ENCODE data around the gene MYBPC2. TPM values are rescaled to one million over a fixed set of nuclear protein-coding genes. Genes with fewer than 3 reads are reported as not detected.
A peak's percentile ranks its signal among the peaks of the same experiment; 100 is the strongest.

The MYBPC2 gene
- total RNA-seq, 1 experiment from 2014 or later: not detected

DNA sequence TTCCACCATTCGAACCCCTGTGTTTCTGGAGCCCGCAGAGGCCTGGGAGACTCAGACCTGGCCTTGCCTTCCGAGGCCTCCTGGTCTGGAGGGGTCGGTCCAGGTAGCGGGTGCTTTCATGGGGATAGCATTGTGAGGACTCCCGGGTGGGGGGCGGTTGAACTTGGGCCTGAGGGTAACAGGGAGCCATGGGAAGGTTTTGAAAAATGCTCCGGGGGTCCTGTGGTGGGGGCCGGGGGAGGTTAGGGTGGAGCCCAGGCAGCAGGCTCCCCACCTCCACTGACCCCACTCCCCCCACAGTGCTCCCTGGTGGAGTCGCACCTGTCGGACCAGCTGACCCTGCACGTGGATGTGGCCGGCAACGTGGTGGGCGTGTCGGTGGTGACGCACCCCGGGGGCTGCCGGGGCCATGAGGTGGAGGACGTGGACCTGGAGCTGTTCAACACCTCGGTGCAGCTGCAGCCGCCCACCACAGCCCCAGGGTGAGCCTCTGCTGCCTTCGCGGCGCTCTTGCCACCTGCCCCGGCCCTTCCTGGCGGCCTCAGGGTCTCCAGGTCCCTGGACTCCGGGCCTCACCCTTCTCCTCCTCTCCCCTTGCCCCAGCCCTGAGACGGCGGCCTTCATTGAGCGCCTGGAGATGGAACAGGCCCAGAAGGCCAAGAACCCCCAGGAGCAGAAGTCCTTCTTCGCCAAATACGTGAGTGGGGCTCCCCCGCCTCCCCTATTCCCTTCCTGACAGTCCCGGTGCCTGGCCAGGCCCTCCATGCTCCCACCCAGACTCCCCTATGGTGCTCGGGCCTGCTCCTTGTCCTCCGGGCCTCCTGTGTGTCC is 47.8 kb downstream of the MYBPC2 start:
- DNase-seq (ENCODE audit: low read depth): no peak

DNA sequence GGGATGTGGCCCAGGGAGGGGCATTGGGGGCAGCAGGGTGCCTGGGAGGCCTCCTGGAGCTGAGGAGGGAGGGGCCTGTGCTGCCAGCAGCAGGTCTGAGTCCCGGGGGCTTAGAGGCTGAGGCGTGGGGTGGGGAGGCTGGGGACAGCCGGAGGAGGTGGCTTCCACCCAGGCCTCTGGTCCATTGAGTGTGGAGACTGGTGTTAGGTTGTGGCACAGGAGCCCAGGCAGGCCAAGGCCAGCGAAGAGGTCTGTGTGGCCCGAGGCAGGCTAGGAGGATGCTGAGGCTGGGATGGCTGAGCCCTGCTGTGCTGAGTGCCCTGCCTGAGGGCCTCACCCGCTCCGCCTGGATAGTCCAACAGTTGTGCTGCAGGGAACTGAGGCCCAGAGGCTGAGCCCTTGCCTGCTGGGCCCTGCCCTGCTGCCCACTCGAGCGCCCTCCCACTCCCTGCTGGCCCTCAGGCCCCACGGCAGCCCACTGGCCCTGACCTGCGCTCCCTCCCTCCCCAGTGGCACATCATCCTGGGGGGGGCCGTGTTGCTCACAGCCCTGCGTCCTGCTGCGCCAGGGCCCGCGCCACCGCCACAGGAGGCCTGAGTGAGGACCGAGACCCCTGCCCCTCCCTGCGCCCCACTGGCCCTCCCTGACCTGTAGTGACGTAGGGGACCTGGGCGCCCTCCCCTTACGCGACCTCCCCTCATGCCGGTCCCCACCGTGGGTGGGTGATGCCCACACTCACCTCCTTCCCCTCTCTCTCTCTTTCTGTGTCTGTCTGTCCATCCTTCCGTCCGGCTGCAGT is 48.9 kb downstream of the MYBPC2 start:
- DNase-seq (ENCODE audit: low read depth): no peak

DNA sequence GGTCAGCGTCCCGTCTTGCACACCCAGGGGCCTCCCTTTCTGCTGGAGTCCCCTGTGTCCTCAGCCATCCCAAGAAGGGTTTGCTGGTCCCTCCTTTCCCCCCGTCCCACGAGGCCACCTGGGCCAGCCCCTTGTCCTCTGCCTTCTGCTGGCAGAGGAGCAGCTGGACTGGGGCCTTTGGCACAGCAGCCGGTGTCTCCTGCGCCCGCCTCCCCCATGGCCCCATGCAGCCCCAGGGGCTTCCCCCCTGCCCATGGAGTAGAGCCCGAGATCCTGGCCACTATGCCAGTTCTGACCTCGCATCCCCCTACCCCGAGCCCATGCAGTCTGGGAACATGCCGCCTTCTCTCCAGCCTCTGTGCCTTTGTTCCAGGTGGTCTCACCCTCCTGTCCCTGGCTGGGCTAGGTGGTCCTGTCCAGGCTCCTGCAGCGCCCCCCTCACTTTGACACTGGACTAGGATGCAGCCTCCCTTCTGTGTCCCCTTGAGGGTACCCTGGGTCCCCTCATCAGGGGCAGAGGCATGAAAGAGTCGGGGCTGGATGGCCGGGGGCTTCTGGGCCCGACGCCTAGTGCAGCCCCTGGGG is 49.7 kb downstream of the MYBPC2 start:
- no peak for DNase-seq (ENCODE audit: low read depth)

DNA sequence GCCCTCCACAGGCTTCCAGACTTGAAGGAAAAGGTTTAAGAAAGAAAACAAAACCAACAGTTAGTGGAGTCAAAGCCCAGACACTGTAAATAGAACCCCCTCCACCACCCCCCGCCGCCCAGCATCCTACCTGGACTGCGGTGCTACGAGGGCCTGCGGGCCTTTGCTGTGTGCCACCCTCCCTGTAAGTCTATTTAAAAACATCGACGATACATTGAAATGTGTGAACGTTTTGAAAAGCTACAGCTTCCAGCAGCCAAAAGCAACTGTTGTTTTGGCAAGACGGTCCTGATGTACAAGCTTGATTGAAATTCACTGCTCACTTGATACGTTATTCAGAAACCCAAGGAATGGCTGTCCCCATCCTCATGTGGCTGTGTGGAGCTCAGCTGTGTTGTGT is 50.2 kb downstream of the MYBPC2 start:
- DNase-seq (ENCODE audit: low read depth): no peak

DNA sequence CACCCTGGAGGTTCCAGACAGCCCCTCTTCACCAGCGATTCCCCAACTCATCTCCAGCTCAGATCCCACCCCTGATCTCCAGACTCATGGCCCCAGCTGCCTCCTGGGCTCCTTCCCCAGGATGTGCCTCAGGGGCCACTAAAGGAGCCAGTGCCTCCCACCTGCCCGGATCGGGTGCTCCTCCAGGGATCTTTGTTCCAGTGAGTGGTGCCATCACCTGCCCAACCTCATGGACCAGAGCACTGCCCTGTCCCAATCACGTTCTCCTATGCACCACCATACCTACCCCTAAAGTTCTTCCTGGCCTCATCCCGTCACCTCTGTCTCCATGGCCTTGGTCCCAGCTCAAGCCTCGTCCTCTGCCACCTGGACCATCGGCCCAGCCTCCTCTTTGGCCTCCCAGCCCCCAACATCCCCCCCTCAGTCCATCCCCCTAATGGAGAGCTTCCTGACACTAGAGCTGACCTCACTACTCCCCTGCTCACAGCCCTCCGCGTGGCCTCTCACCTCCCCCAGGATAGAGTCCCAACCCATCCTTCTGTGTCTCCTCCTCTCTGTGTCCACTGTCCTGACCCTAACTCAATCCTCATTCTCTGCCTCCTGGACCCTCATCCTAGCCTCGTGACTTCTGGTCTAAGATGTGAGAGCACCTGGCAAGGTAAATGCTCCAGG is 52.7 kb downstream of the MYBPC2 start:
- DNase-seq (ENCODE audit: low read depth): no peak

DNA sequence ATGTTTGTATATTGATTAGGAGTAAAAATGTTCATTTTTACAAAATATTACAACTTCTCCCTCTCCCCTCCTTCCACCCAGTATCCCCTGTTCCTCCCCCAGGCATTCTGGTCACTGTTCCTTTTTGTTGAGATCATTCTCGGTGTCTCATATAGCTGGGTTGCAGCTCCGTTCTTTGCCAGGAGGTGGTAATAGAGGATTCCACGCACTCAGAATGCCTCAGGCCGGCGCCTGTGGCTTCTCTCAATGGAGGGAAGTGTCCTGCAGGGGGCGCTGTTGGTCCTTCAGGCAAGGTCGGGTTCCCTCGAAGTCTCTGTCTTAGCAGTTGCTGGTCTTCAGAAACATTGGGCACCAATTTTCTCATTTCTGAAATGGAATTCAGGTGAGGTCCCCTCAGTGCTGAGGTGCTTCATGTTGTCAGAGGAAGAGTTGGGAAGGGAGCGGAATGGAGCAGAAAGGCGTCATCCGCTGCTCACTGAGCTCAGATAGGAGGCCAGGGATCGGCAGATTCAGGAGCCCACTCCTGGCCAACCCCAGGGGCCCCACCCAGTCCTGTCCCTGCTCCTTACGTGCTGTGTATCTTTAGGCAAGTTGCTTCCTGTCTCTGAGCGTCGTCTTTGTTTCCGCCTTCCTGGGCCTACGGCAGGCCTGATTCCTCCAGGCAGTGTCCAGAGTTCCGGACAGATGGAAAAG is 54.3 kb downstream of the MYBPC2 start:
- DNase-seq (ENCODE audit: low read depth): peak; percentile 25

DNA sequence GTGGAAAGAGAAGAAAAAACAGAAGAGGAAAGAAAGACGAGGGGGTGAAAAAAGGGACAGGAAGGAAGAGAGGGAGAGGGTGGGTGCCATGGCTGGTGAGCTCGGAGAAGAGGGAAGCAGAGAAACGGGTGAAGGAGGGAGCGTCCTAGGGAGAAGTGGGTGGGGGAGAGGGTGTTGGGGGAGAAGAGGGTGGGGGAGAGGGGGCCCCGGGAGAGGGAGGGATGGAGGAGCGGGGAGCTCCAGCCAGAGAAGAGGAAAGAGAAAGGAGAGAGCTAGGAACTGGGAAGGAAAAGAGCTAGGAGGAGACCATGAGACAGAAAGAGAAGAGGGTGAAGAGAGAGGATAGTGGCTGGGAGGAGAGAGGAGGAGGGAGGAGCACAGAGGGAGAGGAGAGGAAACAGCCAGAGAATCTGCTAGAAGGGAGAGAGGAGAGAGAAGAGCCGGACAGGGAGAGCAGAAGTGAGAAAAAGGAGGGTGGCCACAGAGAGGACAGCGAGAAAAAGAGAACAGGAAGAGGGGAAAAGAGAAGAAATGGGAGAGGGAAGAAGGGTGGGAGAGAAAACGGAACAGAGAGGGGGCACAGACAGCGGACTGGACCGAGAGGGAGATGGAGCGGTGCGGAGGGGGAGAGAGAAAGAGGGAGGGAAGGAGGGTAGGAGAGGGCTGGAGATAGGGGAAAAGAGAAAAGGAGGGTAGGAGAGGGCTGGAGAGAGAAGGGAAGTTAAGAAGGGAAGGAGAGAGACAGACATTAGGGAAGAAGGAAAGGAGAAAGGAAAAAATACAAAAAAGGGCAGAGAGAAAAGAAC is 55.9 kb downstream of the MYBPC2 start:
- no peak for DNase-seq (ENCODE audit: low read depth)

DNA sequence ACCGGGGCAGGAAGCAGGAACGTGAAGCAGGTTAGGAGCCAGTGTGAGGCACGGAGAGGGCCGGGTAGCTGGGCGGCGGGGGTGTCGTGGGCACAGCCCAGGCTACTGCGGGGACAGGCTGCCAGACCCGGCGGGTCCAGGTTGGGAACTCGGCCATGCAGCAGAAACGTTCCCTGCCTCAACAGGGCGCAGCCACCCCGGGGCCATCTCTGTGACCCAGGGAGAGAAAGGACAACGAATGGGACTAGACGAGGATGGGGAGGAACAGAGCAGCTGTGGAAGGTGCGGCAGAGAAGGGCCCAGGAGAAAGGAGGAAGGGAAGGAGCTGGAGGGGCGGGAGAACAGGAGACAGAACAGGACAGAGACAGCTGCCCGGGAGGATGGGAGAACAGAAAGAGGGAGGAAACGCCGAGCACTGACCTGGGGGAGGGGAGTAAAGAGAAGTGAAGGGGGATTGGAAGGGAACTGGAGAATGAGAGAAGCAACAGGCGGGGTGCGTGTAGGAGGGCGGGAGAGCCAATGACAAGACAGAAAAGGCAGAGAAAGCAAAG is 56.8 kb downstream of the MYBPC2 start:
- no peak for DNase-seq (ENCODE audit: low read depth)

DNA sequence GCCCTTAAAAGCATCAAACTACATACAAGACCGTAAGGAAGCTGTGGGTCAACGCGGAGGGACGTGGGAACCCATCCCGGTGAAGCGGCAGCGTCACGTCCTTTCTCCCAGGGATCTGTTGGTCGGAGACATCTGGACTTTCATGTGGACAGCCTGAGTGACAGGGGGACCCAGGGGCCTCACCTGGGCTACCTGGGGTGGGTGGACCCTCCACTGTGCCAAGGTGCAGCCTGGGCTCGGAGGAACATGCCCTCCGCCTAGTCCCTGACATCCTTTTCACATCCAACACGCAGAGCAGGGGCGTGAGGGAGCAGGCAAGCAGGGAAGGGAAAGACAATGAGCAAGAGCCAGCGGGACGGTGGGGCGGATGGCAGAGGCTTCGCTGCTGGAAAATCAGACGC is 57.7 kb downstream of the MYBPC2 start:
- DNase-seq (ENCODE audit: low read depth): no peak

DNA sequence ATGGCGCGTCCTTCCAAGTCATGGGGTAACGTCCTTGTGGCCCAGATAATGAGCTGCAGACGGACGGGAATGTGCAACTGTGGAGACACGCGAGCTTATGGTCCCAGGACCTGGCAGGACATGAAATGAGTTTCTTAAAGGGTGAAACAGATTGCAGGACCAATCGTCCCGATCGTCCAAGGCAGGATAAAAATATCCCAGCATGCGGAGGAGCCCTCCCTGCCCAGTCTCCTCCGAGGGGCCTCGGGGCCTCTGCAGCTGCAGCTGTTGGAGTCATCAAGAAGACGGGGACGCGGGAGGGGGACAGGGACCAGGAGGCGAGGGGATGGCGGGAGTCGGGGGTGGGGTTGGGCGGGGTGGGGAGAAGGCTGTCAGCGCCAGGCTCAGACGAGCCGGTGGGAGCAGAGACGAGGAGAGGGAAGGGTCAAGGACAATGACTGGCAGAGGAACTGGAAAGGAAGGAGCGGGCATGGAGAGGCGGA is 58.3 kb downstream of the MYBPC2 start:
- no peak for DNase-seq (ENCODE audit: low read depth)

DNA sequence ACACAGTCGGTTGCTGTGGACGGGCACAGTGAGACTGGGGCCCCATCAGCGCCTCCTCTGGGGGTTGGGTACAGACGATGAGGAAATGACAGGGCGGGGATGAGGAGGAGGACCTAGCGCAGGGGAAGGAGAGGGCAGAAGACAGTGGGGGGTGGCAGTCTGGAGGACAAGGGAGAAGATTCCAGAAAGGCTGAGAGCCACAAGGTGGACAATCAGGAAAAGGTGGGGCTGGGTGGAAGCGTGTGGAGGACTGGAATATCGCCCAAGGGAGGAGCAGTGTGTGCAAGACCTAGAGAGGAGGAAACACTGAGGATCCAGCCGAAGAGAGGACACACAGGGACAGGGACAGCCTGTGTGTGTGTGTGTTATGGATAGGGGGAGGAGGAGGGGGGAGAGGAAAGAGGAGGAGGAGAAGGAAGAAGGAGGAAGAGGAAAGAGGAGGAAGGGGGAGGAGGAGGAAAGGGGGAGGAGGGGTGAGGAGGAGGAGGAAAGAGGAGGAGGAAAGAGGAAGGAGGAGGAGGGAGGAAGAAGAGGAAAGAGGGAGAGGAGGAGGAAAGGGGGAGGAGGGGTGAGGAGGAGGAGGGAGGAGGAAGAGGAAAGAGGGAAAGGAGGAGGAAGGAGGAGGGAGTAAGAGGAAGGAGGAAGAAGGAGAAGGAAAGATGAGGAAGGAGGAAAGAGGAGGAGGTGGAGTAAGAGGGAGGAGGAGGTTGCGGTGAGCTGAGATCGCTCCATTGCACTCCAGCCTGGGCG is 59.8 kb downstream of the MYBPC2 start:
- DNase-seq (ENCODE audit: low read depth): no peak

DNA sequence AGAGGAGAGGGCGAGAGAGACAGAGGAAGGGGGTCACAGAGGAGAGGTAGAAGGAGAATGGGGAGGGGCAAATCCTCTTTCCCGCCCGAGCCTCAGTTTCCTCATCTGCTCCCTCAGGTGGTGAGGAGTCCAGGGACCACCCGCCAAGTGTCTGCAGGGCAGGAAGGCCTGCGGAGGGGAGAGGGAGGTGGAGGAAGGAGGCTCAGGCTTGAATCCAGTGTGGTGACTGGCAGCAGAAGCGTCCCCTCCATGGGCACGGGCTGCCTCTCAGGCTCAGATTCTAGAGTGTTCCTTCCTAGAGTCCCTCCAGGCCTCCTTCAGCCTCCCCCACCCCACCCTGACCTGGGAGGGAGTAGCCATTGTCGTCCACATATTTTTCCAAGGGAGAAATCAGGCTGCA is 60.5 kb downstream of the MYBPC2 start:
- DNase-seq (ENCODE audit: low read depth): no peak

DNA sequence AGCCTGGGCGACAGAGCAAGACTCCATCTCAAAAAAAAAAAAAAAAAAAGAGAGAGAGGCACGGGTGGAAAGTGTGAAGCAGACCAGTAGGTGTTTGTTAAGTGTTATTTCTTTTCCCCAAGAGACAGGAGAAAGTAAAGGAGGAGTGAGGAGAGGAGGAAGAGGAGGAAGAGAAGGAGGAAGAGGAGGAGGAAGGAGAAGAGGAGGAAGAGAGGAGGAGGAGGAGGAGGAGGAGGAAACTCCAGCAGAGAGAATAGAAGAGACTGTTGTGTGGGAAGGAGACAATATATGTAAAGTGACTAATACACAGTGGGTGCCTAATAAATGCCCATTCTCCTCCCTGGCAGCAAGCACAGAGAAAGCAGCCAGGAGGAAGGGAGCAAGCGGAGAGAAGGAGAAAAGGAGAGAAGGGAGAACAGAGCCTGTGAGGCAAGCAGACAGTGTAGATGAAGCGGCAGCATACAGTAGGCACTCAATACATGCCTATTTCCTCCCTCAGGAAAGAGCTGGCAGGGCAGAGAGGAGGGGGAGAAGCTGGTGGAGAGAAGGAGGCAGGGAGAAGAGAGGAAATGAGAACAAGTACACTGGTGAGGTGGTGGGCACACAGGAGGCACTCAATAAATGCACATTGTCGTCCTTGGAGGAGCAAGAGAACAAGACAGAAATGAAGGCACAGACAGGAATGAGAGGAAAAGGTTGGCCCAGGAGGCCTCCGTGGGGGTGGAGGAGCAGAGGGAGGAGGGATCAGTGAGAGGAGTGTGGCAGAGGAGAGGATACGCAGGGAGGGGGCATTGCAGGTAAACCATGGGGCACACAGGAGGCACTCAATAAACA is 61.7 kb downstream of the MYBPC2 start:
- DNase-seq (ENCODE audit: low read depth): no peak

DNA sequence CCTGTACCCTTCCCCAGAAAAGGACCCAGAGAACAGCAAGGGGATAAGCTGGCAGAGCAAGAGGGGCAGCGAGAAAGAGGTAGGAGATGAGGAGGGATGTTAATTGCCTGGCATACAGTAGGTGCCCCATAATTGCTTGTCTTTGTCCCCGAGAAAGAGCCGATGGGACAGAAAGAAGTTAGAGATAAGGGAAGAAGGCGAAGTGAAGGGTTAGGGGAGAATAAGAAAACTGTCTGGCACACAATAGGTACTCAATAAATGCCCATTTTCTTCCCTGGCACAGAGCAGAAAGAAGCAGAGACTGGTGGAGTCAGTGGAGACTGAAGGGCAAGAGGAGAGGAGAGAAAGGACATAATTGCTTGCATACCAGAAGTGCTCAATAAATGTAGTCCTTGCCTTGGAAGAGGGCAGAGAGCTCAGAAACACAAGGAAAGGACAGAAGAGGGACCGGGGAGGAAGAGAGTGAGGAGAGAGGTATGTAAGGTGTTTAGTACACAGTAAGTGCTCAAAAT is 62.4 kb downstream of the MYBPC2 start:
- DNase-seq (ENCODE audit: low read depth): no peak

DNA sequence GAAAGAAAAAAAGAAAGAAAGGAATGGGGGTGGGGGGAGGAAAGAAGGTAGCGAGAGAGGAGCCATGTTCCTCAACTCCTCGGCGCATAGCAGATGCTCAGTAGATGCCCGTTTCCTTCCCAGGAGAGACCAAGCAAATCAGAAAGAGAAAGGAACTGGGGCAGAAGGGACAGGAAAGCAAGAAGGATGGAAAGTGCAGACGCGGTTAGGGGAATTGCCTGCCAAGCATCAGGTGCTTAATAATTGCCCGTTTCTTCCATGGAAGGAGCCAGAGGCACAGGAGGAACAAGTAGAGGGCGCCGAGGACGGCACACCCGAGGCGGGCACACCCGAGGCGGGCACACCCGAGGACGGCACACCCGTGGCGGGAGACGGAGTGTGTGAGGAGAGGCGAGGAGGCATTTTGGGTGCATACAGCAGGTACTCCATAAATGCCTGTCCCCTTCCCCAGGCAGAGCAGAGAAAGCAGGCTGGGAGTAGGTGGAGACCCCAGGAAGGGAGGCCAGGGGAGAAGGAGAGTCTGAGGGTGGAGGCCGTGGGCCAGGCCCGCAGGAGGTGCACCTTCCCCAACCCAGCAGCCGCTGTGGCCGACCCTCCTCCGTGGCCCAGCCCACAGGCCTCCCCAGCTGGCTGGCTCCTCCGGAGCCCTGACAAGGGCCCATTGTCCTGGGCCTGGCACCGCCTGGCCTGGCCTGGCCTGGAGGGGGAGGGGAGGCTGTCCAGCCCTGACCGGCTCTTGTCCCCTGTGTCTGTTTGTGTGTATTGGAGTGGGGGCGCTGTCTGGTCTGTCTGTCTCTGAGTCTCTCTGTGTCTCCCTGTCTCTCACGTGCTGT is 63.7 kb downstream of the MYBPC2 start:
- peak; percentile 22 for DNase-seq (ENCODE audit: low read depth)

DNA sequence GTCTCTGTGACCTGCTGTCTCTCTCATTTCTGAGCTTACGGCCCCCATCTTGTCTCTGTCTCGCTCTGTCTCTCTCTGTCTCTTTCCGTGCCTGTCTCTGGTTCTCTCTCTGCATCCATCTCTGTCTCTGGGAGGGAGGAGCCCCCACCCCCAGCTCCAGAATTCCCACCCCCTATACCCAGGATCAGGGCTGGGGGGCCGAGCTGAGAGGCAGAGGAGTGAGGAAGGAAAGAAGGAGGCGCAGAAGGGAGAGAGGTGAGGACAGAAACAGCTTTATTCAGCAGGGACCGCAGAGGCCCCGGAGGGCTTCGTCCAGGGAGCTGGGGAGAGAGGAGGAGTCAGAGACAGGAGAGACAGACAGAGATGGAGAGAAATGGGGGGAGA is 64.3 kb downstream of the MYBPC2 start:
- no peak for DNase-seq (ENCODE audit: low read depth)
